Hepatic stellate cell (primary cell): ENCODE data around the gene L2HGDH.
A peak's percentile ranks its signal among the peaks of the same experiment; 100 is the strongest.
"Not testable (repeated sequence)": the region's sequence is repeated elsewhere in the genome, so short reads cannot be mapped to it uniquely, and the experiment has no call there.

Experiments used
- DNase-seq: peaks from one replicate; pipeline ENCODE4 v3.0.0; 2011; ENCODE audit warnings: low spot score

Gene L2HGDH

GRCh38 chr14:50311972-50312733 lies at the start of gene L2HGDH, which contains the start of gene DMAC2L:
Gene L2HGDH, minus strand, starts transcription at chr14:50312229. Its CDS starts 79 bp downstream, at chr14:50312150.
Gene DMAC2L, plus strand, starts transcription at chr14:50312324. Its CDS starts 9,164 bp downstream, at chr14:50321488.
- peak; percentile 98 for DNase-seq

GRCh38 chr14:50360851-50361250 lies 48.8 kb upstream of the L2HGDH start:
- DNase-seq, result no peak

GRCh38 chr14:50360093-50360492 lies 48.1 kb upstream of the L2HGDH start:
- no peak for DNase-seq

- DNase-seq, result no peak
Observed at GRCh38 chr14:50359631-50360030, 47.6 kb upstream of the L2HGDH start.

GRCh38 chr14:50357753-50358395 lies 45.8 kb upstream of the L2HGDH start:
- DNase-seq, result no peak

- DNase-seq, result no peak
Observed at GRCh38 chr14:50357124-50357523, 45.1 kb upstream of the L2HGDH start.

GRCh38 chr14:50356283-50356682 lies 44.3 kb upstream of the L2HGDH start:
- not testable (repeated sequence) for DNase-seq

- DNase-seq, result no peak
Observed at GRCh38 chr14:50355692-50356091, 43.7 kb upstream of the L2HGDH start.

- DNase-seq, result no peak
Observed at GRCh38 chr14:50354527-50354926, 42.5 kb upstream of the L2HGDH start.

GRCh38 chr14:50353126-50353525 lies 41.1 kb upstream of the L2HGDH start:
- no peak for DNase-seq

GRCh38 chr14:50352584-50352983 lies 40.6 kb upstream of the L2HGDH start:
- DNase-seq, result no peak

- DNase-seq, result no peak
Observed at GRCh38 chr14:50350975-50351374, 38.9 kb upstream of the L2HGDH start.

GRCh38 chr14:50348933-50349332 lies 36.9 kb upstream of the L2HGDH start:
- no peak for DNase-seq

- DNase-seq, result peak; percentile 35
Observed at GRCh38 chr14:50347521-50347920, 35.5 kb upstream of the L2HGDH start.

GRCh38 chr14:50345846-50346422 lies 33.9 kb upstream of the L2HGDH start:
- no peak for DNase-seq

GRCh38 chr14:50344876-50345563 lies 33.0 kb upstream of the L2HGDH start:
- peak; percentile 27 for DNase-seq

GRCh38 chr14:50344116-50344775 lies 32.2 kb upstream of the L2HGDH start:
- DNase-seq, result no peak

- no peak for DNase-seq
Observed at GRCh38 chr14:50343434-50343833, 31.4 kb upstream of the L2HGDH start.

GRCh38 chr14:50342221-50343078 lies 30.4 kb upstream of the L2HGDH start:
- peak; percentile 55 for DNase-seq

GRCh38 chr14:50340963-50341362 lies 28.9 kb upstream of the L2HGDH start:
- no peak for DNase-seq

- no peak for DNase-seq
Observed at GRCh38 chr14:50340045-50340444, 28.0 kb upstream of the L2HGDH start.
